ENCODE results near the gene SRC.

GRCh38 chr20:37378785-37379598 lies 33.1 kb downstream of the SRC start:
- TF ChIP-seq CTCF (IDR thresholded peaks at IDR 0.05 in 8 of 11, conservative IDR thresholded peaks at IDR 0.05 in 3 of 11), result no peak
- no peak for TF ChIP-seq POLR2A (IDR thresholded peaks at IDR 0.05)
- peak in 2 of 3 donors; percentile 41 for TF ChIP-seq POLR2AphosphoS5 (IDR thresholded peaks at IDR 0.05)
